SKM-1 (cell line): ENCODE measurements around the gene C20orf144.
"Not testable (repeated sequence)": the region's sequence is repeated elsewhere in the genome, so short reads cannot be mapped to it uniquely, and the experiment has no call there.

Experiments
- DNase-seq: peaks from one replicate; lab custom pipeline; 2025; ENCODE audit not compliant: unreplicated experiment; lab: John Stamatoyannopoulos, UW

C20orf144 gene

GRCh38 chr20:33693741-33694638, 31.9 kb downstream of the C20orf144 start:
- DNase-seq, result no peak

- no peak for DNase-seq
Measured at GRCh38 chr20:33694639-33695012, 32.5 kb downstream of the C20orf144 start.

- DNase-seq, result no peak
Measured at GRCh38 chr20:33696448-33696847, 34.3 kb downstream of the C20orf144 start.

- no peak for DNase-seq
Measured at GRCh38 chr20:33697129-33697528, 35.0 kb downstream of the C20orf144 start.

GRCh38 chr20:33698966-33699365, 36.8 kb downstream of the C20orf144 start:
- not testable (repeated sequence) for DNase-seq

GRCh38 chr20:33700696-33701441, 38.7 kb downstream of the C20orf144 start:
- DNase-seq, result not testable (repeated sequence)

- DNase-seq, result no peak
Measured at GRCh38 chr20:33701629-33702450, 39.7 kb downstream of the C20orf144 start.

GRCh38 chr20:33702861-33703260, 40.7 kb downstream of the C20orf144 start:
- DNase-seq, result no peak

- DNase-seq, result no peak
Measured at GRCh38 chr20:33703498-33704137, 41.5 kb downstream of the C20orf144 start.

GRCh38 chr20:33704197-33704924, 42.2 kb downstream of the C20orf144 start:
- no peak for DNase-seq

- no peak for DNase-seq
Measured at GRCh38 chr20:33707668-33708067, 45.5 kb downstream of the C20orf144 start.

- DNase-seq, result no peak
Measured at GRCh38 chr20:33709398-33709797, 47.3 kb downstream of the C20orf144 start.

- no peak for DNase-seq
Measured at GRCh38 chr20:33709905-33710541, 47.9 kb downstream of the C20orf144 start.

GRCh38 chr20:33710681-33711445, 48.7 kb downstream of the C20orf144 start:
- DNase-seq, result no peak

GRCh38 chr20:33711446-33711738, 49.3 kb downstream of the C20orf144 start:
- no peak for DNase-seq
